ENCODE data around the gene DUSP1. TPM values are rescaled to one million over a fixed set of nuclear protein-coding genes. Genes with fewer than 3 reads are reported as not detected.

DUSP1 gene
- total RNA-seq, 1 donor from 2014 or later, result 84.5 TPM

DNA sequence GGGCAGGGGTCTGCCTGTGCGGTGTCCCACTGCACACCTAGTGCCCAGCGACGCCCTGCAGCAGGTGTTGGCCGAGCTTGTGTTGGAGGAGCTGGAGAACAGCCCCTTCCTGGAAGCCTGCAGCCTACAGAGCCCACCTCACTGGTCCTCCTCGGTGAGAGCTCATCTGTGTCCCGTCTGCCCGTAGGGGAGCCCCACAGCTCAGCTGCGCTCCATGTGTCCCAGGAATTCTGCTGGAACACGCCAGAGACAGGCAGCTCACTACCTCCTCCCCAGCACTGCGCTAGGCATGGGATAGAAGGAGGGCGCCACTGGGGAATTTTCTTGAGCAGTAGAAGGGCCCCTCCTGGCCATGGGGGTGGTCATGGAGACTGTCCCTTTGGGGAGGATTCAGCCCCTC is 44.0 kb downstream of the DUSP1 start:
- no peak for DNase-seq (ENCODE audit: low read depth in 2 of 2)

DNA sequence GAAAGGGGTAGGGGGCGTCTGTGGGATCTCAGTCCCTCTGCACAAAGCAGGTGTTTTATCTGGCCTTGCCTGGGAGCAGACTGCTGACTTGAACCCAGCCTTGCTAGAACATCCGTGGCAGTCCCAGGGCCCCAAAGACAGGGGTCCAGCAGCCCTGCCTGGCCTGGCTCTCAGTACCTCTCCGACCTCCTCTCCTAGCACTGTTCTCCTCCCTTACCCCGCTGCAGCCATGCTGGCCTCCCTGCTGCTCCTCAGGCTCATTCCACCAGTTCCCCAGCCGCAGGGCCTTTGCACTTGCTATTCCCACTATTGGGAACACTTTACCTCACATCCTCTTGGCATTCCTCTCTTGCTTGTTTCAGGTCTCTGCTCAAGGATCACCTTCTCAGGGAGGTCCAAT is 45.2 kb downstream of the DUSP1 start:
- DNase-seq (ENCODE audit: low read depth in 2 of 2), result no peak

DNA sequence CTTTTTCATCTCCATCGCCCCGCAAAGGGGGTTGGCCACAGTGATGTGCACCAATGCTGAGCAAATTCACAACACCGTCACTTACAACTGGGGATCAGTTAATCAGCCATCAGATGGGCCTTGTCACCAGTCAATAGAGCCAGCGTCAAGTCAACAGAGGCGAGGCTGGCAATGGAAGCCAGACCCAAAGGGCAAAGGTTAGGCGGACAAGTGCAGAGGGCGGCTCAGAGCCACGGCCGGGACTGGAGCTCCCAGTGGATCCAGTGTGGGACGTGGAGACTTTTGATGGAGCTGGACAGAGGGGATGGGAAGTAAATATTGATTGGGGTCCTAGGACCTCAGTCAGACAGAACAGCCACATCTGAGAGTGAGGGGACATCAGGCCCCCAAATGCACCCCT is 45.7 kb downstream of the DUSP1 start:
- no peak for DNase-seq (ENCODE audit: low read depth in 2 of 2)

DNA sequence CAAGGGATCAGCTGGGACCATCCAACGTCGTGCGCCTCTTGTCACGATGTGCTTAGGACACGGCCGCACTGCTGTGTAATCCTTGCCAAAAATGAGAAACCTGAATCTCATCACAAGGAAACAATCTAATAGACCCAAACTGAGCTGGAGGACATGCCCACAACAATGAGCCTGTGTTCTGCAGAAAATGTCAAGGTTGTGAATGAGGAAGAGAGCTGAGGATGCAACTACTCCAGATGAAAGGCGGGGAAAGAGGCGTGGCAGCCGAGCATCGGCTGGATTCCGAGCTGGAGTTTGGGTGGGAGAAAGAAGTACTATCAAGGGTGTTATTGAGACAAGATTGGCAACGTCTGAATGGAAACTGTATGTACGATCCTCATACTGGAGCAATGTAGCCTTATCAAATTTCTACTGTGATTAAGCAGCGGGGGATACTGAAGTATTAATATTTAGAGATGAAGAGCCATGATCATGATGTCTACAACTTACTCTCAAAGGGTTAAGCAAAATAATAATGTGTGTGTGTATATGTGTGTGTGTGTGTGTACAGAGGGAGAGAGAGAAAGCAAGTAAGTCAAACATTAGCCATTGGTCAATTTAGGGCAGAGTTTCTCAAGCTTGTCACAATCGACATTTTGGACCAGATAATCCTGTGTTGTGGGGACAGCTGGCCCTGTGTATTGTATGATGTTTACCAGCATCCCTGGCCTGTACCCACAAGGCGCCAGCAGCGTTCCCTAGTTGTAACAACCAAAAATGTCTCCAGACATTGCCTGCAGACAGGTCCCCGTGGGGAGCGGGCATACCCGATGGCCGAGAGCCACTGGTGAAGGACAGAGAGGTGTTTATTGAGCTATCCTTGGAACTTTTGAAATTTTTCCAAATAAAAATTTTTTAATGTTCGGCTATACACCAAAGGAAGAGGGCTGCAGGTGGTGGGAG is 46.5 kb downstream of the DUSP1 start:
- DNase-seq (ENCODE audit: low read depth in 2 of 2), result no peak

DNA sequence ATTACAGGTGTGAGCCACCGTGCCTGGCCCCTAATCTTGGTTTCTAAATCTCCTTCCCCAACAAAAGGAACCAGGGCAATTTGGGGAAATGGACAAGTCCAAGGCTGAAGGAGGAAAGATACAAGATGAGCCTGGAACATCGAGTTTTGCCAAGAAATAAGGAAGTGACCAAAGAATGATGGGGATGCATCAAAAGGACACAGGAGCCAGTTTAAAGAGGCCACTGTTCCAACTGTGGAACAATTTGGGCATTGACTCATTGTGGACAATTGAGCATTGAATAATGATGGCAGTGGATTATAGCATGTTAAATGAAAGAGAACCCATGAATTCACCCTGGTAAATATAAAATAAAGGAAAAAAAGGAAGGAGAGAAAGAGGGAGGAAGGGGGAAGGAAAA is 47.5 kb downstream of the DUSP1 start:
- DNase-seq (ENCODE audit: low read depth in 2 of 2), result no peak

DNA sequence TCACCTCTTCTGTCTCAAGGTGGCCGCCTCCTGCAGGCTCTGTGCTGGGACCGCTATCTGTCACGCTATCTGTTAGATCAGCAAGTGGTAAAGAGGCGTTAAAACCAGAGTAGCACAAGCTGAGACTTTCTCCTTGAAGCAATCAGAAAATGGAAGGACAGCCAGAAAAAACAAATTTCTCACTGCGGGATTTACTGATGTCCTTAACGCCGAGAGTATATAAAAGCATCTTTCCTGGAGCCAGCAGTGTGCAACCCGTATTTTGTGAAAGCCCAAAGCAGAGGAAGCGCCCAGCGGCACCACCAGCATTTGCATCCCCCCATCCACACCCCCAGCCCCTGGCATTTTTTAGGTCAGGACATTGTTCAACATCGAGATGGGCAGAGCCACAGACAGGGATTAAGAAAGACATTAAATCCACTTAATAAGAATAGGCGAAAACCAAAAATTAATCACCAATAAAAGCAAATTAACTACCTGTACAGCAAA is 48.6 kb downstream of the DUSP1 start:
- no peak for DNase-seq (ENCODE audit: low read depth in 2 of 2)

DNA sequence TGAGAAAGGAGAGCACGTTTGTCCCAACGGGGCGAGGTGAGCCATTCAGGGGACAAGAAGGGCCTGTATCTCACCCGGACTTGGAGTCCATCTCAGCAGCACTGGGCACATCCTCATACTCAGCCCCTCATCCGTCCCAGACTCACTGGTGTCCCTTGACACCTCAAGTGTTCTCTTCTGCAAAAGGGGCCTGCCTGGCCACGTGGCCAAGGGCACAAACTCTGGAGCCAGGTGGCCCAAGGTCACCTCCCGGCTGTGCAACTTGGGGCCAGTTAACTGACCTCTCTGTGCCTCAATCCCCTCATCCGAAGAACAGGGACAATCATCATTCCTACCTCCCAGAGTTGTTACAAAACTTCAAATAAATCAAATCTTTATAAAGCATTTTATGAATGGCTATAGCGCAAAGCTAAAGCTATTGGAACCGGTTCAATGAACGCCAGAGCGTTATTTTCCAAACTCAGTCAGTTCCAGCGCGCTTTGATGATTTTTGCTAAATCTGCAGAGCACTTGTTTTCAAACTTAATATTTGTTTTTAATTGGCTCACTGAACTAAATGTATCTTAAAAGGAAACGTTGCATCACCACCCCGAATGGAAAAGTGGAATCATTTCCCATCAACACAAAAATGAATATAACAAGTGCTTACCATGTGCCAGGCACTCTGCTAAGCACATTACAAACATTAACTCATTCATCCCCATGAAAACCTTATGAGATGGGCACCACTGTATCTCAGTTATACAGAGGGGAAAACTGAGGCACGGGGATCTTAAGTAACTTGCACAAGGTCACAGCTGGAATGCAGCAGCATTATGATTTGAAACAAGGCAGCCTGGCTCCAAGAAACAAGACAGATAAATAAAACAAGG is 49.3 kb downstream of the DUSP1 start:
- DNase-seq (ENCODE audit: low read depth in 2 of 2), result peak; percentile 97 to 99

DNA sequence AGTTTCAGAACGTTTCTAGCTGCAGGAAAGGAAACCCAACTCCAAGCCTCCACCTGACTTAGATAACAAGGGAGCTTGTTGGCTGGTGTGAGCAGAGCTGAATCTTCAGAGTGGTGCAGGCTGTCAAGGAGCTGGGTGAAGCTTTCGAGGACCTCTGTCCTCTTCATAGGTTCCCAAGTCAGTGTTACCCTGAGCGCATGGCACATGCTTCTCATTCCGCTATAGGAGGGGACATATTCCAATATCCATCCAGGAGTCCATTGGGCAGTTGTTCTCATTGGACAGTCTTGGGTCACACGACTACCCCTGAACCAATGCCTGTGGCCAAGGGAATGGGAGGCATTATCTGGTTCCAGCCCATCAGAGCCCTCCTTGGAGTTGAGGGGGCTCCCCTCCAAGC is 50.3 kb downstream of the DUSP1 start:
- no peak for DNase-seq (ENCODE audit: low read depth in 2 of 2)

DNA sequence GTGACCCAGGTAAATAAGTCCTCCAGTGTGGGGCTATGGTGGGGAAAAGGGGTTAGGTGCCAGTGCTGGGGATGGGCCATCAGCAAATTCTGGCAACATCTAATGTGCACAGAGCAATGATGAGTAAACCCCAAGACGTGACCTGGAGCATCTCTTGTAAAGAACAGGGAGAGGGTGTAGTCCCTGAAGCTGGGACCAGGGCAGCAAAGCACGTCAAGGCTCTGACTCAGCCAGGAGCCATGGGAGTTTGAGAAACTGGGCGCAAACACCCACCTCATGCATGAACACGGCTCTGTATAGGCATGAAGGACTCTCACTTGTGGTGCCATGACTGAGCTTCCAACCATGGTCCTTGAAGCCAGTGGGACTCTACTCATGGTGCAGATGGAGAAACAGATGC is 51.8 kb downstream of the DUSP1 start:
- DNase-seq (ENCODE audit: low read depth in 2 of 2), result no peak

DNA sequence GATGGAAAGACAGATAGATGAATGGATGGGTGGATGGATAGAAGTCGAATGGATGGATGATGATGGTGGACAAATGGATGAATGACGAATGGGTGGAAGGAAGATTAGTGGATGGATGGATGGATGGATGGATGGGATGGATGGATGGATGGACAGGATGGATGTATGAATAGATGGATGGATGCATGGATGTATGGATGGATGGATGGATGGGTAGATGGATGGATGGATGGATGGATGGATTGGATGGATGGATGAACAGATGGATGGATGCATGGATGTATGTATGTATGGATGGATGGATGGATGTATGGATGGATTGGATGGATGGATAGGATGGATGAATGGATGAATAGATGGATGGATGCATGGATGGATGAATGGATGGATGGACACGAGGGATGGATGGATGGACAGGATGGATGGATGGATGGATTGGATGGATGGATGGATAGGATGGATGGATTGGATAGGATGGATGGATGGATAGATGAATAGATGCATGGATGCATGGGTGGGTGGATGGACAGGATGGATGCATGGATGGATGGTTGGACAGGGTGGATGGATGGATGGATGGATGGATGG is 52.4 kb downstream of the DUSP1 start:
- no peak for DNase-seq (ENCODE audit: low read depth in 2 of 2)

Other genes with a start within 250 kb of the DUSP1 start
- gene NEURL1B, start 129.9 kb downstream of the DUSP1 start, total RNA-seq, result 1.5 and 3.5 TPM in 2 replicates
- 57.9 and 62.6 TPM in 2 replicates for gene ERGIC1, start 63.1 kb upstream of the DUSP1 start, total RNA-seq
- gene RPL26L1, start 188.2 kb upstream of the DUSP1 start, total RNA-seq, result 28.8 and 32.2 TPM in 2 replicates
- gene ATP6V0E1, start 212.6 kb upstream of the DUSP1 start, total RNA-seq, result 326 and 336 TPM in 2 replicates

Data from dermis microvascular lymphatic vessel endothelial cell (primary cell).